ENCODE data around the gene PEX1. TPM values are rescaled to one million over a fixed set of nuclear protein-coding genes. Genes with fewer than 3 reads are reported as not detected.
A peak's percentile ranks its signal among the peaks of the same experiment; 100 is the strongest.

PEX1 gene
- total RNA-seq: 10 to 100 TPM; 11.3 to 15.4 TPM

DNA sequence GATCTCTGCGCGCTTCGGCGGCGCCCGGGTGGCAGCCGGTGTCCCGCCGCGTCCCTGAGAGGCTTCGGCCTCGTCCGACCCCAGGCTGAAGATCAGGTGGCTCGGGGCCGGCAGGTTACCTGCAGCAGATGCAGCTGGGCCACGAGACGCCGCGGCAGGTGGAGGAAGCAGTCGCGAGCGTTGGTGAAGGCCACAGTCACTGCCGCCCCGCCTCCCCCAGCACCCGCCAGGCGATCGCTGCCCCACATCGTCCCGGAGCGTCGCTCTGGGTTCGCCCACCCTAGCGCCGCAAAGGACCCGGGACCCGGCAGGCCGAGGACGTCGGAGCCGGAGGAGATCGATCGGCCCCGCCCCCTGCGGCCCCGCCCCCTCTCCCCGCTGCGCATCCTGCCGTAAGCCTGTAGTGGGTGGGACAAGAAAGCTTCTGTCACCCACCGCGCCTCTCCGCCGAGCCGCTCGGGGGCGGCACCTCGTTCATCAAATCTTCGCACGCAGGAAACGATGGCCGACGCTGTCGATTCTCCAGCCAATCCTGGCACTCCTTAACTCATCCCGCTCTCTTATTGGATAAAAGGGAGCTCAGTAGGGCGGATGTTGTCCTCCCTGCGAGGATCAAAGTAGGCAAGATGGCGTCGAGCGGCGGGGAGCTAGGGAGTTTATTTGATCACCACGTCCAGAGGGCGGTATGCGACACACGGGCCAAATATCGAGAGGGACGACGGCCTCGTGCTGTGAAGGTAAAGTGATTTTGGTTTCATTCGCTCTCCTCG lies at the start of gene PEX1, which contains the start of gene RBM48:
Gene PEX1, minus strand, starts transcription at position 333 of the 770 bp plus-strand sequence. Its CDS starts 85 bp downstream, at position 248.
Gene RBM48, plus strand, starts transcription at position 608 of the 770 bp plus-strand sequence. Its CDS starts 19 bp downstream, at position 627.
- peaks cover 17% of the 10 kb centered on the region for H3K36me3 ChIP-seq
- H3K9me3 ChIP-seq: no peaks in the 10 kb centered on the region
- peak within 1 kb of the TSS; percentile 91 to 95 for H3K4me3 ChIP-seq
- peaks cover 0 to 20% of the 10 kb centered on the region in 2 donors for H3K4me1 ChIP-seq
- TF ChIP-seq, protein P1, sequence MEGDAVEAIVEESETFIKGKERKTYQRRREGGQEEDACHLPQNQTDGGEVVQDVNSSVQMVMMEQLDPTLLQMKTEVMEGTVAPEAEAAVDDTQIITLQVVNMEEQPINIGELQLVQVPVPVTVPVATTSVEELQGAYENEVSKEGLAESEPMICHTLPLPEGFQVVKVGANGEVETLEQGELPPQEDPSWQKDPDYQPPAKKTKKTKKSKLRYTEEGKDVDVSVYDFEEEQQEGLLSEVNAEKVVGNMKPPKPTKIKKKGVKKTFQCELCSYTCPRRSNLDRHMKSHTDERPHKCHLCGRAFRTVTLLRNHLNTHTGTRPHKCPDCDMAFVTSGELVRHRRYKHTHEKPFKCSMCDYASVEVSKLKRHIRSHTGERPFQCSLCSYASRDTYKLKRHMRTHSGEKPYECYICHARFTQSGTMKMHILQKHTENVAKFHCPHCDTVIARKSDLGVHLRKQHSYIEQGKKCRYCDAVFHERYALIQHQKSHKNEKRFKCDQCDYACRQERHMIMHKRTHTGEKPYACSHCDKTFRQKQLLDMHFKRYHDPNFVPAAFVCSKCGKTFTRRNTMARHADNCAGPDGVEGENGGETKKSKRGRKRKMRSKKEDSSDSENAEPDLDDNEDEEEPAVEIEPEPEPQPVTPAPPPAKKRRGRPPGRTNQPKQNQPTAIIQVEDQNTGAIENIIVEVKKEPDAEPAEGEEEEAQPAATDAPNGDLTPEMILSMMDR (IDR thresholded peaks at IDR 0.05): peak; percentile 20 to 74
- peak within 1 kb of the TSS; percentile 86 to 94 for H3K27ac ChIP-seq
- H3K27me3 ChIP-seq: no peaks in the 10 kb centered on the region
- DNase-seq (ENCODE audit: low spot score): peak; percentile 97

- no peaks in the 10 kb centered on the region for H3K9me3 ChIP-seq
- no peak for DNase-seq (ENCODE audit: low spot score)
- no peaks in the 10 kb centered on the region for H3K4me1 ChIP-seq
- H3K4me3 ChIP-seq: no peak overlapping the region
- H3K27me3 ChIP-seq: no peaks in the 10 kb centered on the region
- H3K36me3 ChIP-seq: peaks cover 79% of the 10 kb centered on the region
- TF ChIP-seq, protein P1 (IDR thresholded peaks at IDR 0.05): no peak
- H3K27ac ChIP-seq: no peak overlapping the region
Measured at GRCh38 chr7:92576296-92576695, 48.0 kb upstream of the PEX1 start.

DNA sequence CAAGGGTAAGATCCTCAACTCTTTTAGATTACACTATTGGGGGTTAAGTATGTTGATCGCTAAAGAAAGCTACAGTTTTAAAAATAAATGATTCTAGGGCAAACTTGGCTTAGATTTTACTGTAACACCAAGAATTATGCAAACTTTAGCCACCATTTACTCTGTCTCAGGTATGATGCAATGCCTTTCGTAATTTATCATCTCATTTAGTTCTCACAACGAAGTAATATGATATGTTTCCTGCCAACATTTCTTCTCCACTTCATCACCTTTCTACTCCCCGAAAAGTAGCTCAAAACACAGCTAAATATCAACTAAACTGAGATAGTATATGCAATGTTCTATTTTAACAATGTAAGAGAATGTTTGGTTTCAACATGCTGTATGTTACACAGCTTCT lies 40.8 kb upstream of the PEX1 start:
- Histone ChIP-seq H3K4me1 (no peaks in the 10 kb centered on the region), H3K36me3 (peaks cover 70% of the 10 kb centered on the region), H3K9me3 (no peaks in the 10 kb centered on the region), H3K4me3 (no peak overlapping the region), H3K27me3 (no peaks in the 10 kb centered on the region), H3K27ac (no peak overlapping the region)
- no peak for DNase-seq (ENCODE audit: low spot score)
- TF ChIP-seq, protein P1 (IDR thresholded peaks at IDR 0.05): no peak

GRCh38 chr7:92567460-92567859 lies 39.1 kb upstream of the PEX1 start:
- no peaks in the 10 kb centered on the region for H3K9me3 ChIP-seq
- H3K27me3 ChIP-seq: no peaks in the 10 kb centered on the region
- no peak overlapping the region for H3K4me3 ChIP-seq
- TF ChIP-seq, protein P1 (IDR thresholded peaks at IDR 0.05): no peak
- H3K4me1 ChIP-seq: no peaks in the 10 kb centered on the region
- no peak overlapping the region for H3K27ac ChIP-seq
- H3K36me3 ChIP-seq: peaks cover 64% of the 10 kb centered on the region
- no peak for DNase-seq (ENCODE audit: low spot score)

DNA sequence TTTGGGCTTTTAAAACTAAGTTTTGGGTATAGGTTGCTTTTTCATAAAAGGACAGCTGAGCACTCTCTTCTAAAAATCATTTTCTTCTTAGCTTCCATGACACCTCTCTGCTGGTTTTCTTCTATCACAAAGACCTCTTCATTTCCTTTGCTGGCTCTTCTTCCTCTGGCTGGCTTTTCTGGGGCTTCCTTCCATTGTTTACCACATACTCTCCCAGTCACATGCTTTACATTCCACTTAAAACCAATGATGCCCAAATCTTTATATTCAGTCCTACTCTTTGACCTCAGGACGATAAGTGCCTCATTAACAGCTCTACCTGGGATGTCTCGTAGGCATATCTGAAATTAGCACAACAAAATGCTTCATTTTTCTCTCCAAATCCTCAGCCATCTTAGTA lies 35.0 kb upstream of the PEX1 start:
- H3K4me3 ChIP-seq: no peak overlapping the region
- TF ChIP-seq, protein P1 (IDR thresholded peaks at IDR 0.05): no peak
- no peaks in the 10 kb centered on the region for H3K27me3 ChIP-seq
- peaks cover 55% of the 10 kb centered on the region for H3K36me3 ChIP-seq
- DNase-seq (ENCODE audit: low spot score): no peak
- H3K9me3 ChIP-seq: no peaks in the 10 kb centered on the region
- H3K27ac ChIP-seq: no peak overlapping the region
- H3K4me1 ChIP-seq: peaks cover 0 to 9% of the 10 kb centered on the region in 2 donors
